ENCODE results near the gene HOXC9. TPM values are rescaled to one million over a fixed set of nuclear protein-coding genes. Genes with fewer than 3 reads are reported as not detected.

HOXC9 gene
- total and polyA plus RNA-seq, 2 of the 8 experiments (the other 6 are each of a cell fraction or from before 2014, with no cell fraction given) = not detected

DNA sequence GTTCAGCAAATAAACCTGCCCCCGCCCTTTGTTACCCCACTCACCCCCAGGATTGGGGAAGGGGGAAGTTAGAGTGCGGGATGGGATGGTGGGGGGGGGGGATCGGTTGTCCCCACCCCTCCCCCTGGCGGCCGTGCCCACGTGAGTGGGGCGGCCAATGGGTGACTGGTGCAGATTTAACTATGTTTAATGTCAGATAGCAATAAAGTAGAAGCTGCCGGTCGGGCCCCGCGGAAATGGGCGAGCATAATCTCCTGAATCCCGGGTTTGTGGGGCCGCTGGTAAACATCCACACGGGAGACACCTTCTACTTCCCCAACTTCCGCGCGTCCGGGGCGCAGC lies 45.3 kb upstream of the HOXC9 start, which contains the start of gene HOXC12 (continued):
- TF ChIP-seq FOSL1 (IDR thresholded peaks at IDR 0.05; ENCODE audit: insufficient read depth, low read depth, low read length) = no peak
